ENCODE results near the gene SMYD3.

- TF ChIP-seq EZH2phosphoT487 (conservative IDR thresholded peaks at IDR 0.05; ENCODE audit: low read length) (no peak), CTCF (IDR thresholded peaks at IDR 0.05; ENCODE audit: insufficient read depth, low read length, poor library complexity, severe bottlenecking) (no peak)
Measured at GRCh38 chr1:246335151-246335550, 171.9 kb downstream of the SMYD3 start.
